ENCODE data around the gene GNAS-AS1.

Gene GNAS-AS1

DNA sequence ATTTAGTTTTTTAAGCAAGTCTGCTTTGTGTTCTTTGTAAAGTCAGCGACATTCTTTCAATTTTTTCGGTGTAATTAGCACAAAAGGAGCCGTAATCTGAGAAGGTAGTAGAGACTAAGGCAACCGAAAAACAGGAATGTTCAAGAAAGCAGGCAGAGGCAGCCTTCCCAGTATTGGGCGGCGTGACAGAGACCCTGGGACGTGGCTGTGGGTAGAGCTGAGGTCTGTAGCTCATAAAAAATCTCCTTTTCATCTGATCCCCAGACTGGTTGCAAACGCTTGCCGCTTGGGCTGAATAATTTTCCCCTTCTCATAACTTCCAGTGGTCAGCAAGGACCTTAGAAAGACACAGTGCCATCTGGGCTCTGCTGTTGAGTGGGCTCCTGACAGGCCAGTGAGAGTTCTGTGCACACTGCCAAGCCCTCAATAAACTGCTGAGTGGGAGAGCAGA, 32.6 kb upstream of the GNAS-AS1 start:
- Histone ChIP-seq H3K36me3 (ENCODE audit: control insufficient read depth in 1 of 2, insufficient read depth in 2 of 2, low read length in 2 of 2) (no peaks in the 10 kb centered on the region), H3K27ac (ENCODE audit: low read length) (no peak overlapping the region), H3K4me1 (ENCODE audit: control insufficient read depth in 1 of 2, insufficient read depth in 2 of 2, low read length in 2 of 2) (peaks cover 0 to 8% of the 10 kb centered on the region in 2 donors), H3K9me3 (ENCODE audit: control insufficient read depth in 1 of 2, low read length in 2 of 2) (peaks cover 0 to 3% of the 10 kb centered on the region in 2 donors), H3K27me3 (ENCODE audit: low read depth, low read length) (no peaks in the 10 kb centered on the region), H3K4me3 (ENCODE audit: low read depth in 1 of 2, low read length in 2 of 2) (no peak overlapping the region)

DNA sequence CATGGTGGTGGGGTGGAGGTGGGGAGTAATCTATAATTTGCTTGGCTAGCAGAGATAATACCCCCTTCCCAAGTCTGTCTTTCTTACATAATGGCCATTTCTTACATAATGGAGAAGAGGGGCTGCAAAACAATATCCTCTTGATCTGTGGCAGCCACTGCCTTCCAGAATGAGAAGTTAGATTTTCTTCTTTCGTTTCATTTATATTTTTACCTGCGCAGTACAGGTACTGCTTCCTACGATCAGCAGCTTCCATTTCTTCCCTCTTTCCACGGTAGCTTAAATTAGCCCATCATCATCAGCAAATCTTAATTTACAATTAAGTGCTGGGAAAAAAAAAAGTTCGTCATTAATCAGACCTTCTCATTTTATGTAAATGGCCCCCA, 32.0 kb upstream of the GNAS-AS1 start:
- Histone ChIP-seq H3K4me1 (ENCODE audit: control insufficient read depth in 1 of 2, insufficient read depth in 2 of 2, low read length in 2 of 2) (peaks cover 0 to 3% of the 10 kb centered on the region in 2 donors), H3K4me3 (ENCODE audit: low read depth in 1 of 2, low read length in 2 of 2) (no peak overlapping the region), H3K9me3 (ENCODE audit: control insufficient read depth in 1 of 2, low read length in 2 of 2) (peaks cover 0 to 3% of the 10 kb centered on the region in 2 donors), H3K27ac (ENCODE audit: low read length) (no peak overlapping the region), H3K36me3 (ENCODE audit: control insufficient read depth in 1 of 2, insufficient read depth in 2 of 2, low read length in 2 of 2) (no peaks in the 10 kb centered on the region), H3K27me3 (ENCODE audit: low read depth, low read length) (no peaks in the 10 kb centered on the region)

DNA sequence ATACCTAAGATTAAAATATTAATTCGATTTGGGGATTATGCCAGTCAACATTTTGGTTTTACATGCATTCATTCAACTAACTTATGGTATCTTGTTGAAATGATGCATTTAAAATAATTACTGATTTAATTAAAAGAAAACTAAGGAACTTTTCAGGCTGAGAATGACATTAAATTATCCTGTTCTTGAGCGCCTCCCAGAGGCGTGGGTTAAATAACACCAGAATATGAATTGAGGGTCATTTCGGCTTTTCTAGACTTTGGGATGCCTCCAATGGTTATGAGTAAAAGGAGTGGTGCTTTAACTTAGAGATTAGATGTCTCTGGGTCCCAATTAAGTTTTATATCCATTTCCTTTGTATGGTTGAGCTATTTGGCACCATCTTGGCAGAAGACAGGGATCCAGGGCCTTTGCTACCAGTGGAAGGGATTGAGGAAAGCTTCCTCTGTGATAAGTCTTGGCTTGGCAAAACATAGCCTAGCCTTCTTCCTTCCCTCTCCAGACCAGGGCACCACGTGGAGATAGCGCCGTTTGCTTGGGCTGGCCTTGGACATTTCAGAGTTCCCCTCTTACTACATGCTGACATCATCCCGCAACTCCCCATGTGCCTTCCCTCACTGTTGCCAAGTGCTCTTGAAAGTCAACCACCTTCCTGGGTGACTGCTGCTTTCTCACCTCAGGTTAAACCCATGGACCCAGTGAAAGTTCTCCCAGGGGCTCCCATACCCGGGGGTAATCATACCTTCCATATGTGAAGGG, 30.5 kb upstream of the GNAS-AS1 start:
- no peaks in the 10 kb centered on the region for H3K36me3 ChIP-seq (ENCODE audit: control insufficient read depth in 1 of 2, insufficient read depth in 2 of 2, low read length in 2 of 2)
- H3K27me3 ChIP-seq (ENCODE audit: low read depth, low read length), result no peaks in the 10 kb centered on the region

DNA sequence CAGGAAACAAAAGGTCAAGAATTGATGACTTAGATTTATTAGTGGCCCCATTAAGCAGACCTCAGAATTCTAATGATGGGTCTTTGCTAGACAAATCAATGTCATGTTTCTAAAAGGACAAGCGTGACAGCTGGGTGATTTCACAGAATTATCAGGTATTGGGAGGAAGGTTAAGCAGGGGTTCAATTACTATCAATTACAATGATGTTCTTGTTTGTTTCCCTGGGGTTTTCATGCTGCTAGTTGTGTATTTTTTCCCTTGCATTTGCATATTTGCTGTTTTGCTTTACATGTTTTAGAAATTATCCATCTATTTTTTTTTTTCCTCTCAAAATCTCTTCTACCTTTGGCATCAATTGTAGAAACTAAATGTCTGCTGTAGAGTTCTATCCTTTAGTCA, 29.7 kb upstream of the GNAS-AS1 start:
- H3K27ac ChIP-seq (ENCODE audit: low read length), result no peak overlapping the region
- H3K36me3 ChIP-seq (ENCODE audit: control insufficient read depth in 1 of 2, insufficient read depth in 2 of 2, low read length in 2 of 2), result no peaks in the 10 kb centered on the region
- no peak overlapping the region for H3K4me3 ChIP-seq (ENCODE audit: low read depth in 1 of 2, low read length in 2 of 2)
- H3K27me3 ChIP-seq (ENCODE audit: low read depth, low read length), result no peaks in the 10 kb centered on the region
- H3K4me1 ChIP-seq (ENCODE audit: control insufficient read depth in 1 of 2, insufficient read depth in 2 of 2, low read length in 2 of 2), result no peaks in the 10 kb centered on the region
- H3K9me3 ChIP-seq (ENCODE audit: control insufficient read depth in 1 of 2, low read length in 2 of 2), result peaks cover 0 to 3% of the 10 kb centered on the region in 2 donors

More for the DNA sequence above, 30.5 kb upstream of the GNAS-AS1 start:
- peaks cover 0 to 3% of the 10 kb centered on the region in 2 donors for H3K9me3 ChIP-seq (ENCODE audit: control insufficient read depth in 1 of 2, low read length in 2 of 2)
- H3K4me3 ChIP-seq (ENCODE audit: low read depth in 1 of 2, low read length in 2 of 2), result no peak overlapping the region
- no peaks in the 10 kb centered on the region for H3K4me1 ChIP-seq (ENCODE audit: control insufficient read depth in 1 of 2, insufficient read depth in 2 of 2, low read length in 2 of 2)
- H3K27ac ChIP-seq (ENCODE audit: low read length), result no peak overlapping the region

DNA sequence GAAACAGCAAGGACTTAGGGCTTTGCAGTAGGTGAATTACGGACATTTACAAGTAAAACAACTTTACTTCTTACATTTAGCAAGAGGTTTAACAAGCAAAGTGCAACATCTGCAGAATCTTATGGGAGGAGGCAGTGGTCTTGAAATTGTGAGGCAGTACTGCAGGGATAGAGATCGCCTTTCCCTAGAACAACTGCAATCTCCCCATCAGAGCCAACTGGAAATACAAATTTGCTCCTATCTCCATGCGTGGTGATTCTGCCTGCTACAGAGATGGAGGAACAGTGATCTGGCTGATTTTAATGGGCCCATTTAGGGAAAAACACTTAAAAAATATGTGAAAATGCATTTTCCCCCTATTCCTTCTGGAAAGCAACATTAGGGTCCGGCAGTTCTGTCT, 27.7 kb upstream of the GNAS-AS1 start:
- H3K4me3 ChIP-seq (ENCODE audit: low read depth in 1 of 2, low read length in 2 of 2), result no peak overlapping the region
- no peaks in the 10 kb centered on the region for H3K36me3 ChIP-seq (ENCODE audit: control insufficient read depth in 1 of 2, insufficient read depth in 2 of 2, low read length in 2 of 2)
- no peak overlapping the region for H3K27ac ChIP-seq (ENCODE audit: low read length)
- no peaks in the 10 kb centered on the region for H3K9me3 ChIP-seq (ENCODE audit: control insufficient read depth in 1 of 2, low read length in 2 of 2)
- H3K4me1 ChIP-seq (ENCODE audit: control insufficient read depth in 1 of 2, insufficient read depth in 2 of 2, low read length in 2 of 2), result no peaks in the 10 kb centered on the region
- no peaks in the 10 kb centered on the region for H3K27me3 ChIP-seq (ENCODE audit: low read depth, low read length)

DNA sequence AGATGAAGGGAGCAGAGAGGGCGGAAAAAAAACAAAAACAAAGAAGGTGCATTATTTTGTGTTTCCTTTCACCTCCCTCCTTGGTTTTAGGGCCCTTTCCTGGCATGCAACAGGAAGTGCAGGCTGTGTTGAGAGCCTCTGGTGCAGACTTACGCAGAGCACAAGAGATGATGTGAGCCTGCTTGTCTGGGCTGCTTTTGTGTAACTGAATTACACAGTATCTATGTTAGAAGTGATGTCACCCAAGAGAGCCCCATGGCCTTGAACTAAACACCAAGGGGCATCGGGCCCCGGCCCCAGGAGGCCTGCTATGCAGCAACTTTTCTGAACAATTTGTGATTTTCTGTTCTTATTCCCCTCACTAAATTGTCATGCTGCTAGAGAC, 27.3 kb upstream of the GNAS-AS1 start:
- Histone ChIP-seq H3K9me3 (ENCODE audit: control insufficient read depth in 1 of 2, low read length in 2 of 2) (no peaks in the 10 kb centered on the region), H3K4me1 (ENCODE audit: control insufficient read depth in 1 of 2, insufficient read depth in 2 of 2, low read length in 2 of 2) (no peaks in the 10 kb centered on the region), H3K4me3 (ENCODE audit: low read depth in 1 of 2, low read length in 2 of 2) (no peak overlapping the region), H3K27ac (ENCODE audit: low read length) (no peak overlapping the region), H3K36me3 (ENCODE audit: control insufficient read depth in 1 of 2, insufficient read depth in 2 of 2, low read length in 2 of 2) (no peaks in the 10 kb centered on the region), H3K27me3 (ENCODE audit: low read depth, low read length) (no peaks in the 10 kb centered on the region)

DNA sequence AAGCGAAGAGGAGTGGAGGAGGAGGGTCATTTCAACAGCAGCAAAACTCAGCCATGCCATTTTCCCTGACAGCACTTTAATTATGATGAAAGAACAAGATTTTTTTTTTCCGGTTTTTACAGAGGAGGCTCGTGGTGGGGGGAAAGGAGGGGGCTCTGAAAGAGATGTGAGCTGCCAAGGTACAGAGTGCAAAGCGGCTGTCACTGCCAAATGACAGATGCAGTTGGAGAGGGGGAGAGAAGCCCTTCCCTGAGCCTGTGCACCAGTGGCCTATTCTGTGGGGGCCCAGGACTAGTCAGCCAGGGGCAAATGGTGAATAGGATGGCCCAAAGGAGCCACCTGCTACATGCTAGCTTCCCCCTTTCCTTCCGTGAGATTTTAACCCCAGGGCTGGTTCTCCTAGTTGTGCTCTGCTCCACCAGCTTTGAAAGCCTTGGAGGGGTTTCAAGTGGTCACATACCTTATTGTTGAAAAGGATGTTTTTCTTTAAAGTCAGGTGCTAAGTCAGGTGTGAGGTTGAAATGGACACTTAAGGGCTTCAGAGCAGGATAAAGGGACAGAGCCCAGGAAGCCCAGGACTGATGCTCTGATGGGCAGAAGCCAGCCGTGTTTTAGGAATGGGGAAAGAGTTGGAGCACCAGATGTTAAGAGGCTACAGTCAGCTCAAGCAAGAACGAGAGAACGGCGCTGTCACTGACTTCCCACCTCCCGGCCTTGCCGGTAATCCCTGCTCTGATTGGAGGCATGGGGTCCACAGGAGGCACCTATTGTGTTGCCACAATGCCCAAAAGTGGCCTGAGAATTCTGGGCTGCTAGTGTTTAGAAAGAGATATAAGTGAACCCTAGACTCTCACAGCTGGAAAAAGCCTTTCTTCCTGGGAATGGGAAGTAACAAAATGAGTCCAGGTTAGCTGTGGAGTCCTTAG, 26.6 kb upstream of the GNAS-AS1 start:
- Histone ChIP-seq H3K4me3 (ENCODE audit: low read depth in 1 of 2, low read length in 2 of 2) (no peak overlapping the region), H3K27ac (ENCODE audit: low read length) (no peak overlapping the region), H3K36me3 (ENCODE audit: control insufficient read depth in 1 of 2, insufficient read depth in 2 of 2, low read length in 2 of 2) (no peaks in the 10 kb centered on the region), H3K27me3 (ENCODE audit: low read depth, low read length) (no peaks in the 10 kb centered on the region), H3K9me3 (ENCODE audit: control insufficient read depth in 1 of 2, low read length in 2 of 2) (no peaks in the 10 kb centered on the region), H3K4me1 (ENCODE audit: control insufficient read depth in 1 of 2, insufficient read depth in 2 of 2, low read length in 2 of 2) (no peaks in the 10 kb centered on the region)

DNA sequence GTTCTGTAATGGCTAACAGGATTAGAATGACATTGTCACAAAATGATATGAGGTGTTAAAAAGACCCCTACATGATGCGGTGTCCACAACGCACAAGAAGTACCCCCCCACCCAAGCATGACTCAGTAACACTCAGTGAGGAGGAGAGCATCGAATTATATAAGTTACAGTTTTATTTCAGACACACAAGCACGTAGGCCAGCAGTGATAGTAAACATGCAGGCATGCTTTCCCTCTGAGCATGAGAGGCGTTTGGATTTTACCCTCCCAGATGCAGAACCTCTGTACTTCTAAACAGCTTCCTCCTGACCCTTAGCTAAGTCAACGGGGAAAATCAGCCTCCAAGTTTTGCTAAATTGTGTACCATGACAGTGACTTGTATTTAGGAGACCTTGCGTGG, 25.7 kb upstream of the GNAS-AS1 start:
- Histone ChIP-seq H3K4me1 (ENCODE audit: control insufficient read depth in 1 of 2, insufficient read depth in 2 of 2, low read length in 2 of 2) (no peaks in the 10 kb centered on the region), H3K9me3 (ENCODE audit: control insufficient read depth in 1 of 2, low read length in 2 of 2) (no peaks in the 10 kb centered on the region), H3K4me3 (ENCODE audit: low read depth in 1 of 2, low read length in 2 of 2) (no peak overlapping the region), H3K27ac (ENCODE audit: low read length) (no peak overlapping the region), H3K27me3 (ENCODE audit: low read depth, low read length) (no peaks in the 10 kb centered on the region), H3K36me3 (ENCODE audit: control insufficient read depth in 1 of 2, insufficient read depth in 2 of 2, low read length in 2 of 2) (no peaks in the 10 kb centered on the region)

DNA sequence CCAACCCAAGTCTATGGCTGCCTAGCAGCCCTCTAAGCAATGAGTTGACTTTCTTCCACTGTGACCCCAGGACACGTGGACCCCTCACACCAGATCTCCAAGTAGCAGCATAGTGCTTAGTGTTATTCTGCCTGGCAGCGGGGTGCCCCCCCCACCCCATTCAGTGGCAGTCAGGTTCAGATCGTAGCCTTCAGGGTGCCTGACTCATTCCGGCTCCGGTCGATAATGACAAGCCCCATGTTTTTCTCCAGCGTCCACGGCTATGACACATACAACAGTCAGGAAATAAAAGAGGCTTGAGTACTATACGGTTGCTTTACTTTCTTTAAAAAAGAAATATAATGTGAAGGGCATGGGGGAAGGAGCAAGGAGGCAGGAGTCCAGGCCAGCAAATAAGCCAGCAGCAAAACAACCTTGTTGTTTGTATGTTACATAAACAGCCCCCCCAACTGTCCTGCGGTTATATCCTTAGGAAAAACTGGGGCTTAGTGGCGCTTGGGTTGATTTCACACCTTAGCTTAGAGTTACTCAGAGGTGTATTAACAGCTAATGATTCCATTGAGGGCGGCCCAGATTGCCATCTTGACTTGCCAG, 24.9 kb upstream of the GNAS-AS1 start:
- H3K9me3 ChIP-seq (ENCODE audit: control insufficient read depth in 1 of 2, low read length in 2 of 2), result no peaks in the 10 kb centered on the region
- H3K4me3 ChIP-seq (ENCODE audit: low read depth in 1 of 2, low read length in 2 of 2), result no peak overlapping the region
- H3K27me3 ChIP-seq (ENCODE audit: low read depth, low read length), result no peaks in the 10 kb centered on the region
- H3K27ac ChIP-seq (ENCODE audit: low read length), result no peak overlapping the region
- no peaks in the 10 kb centered on the region for H3K36me3 ChIP-seq (ENCODE audit: control insufficient read depth in 1 of 2, insufficient read depth in 2 of 2, low read length in 2 of 2)
- no peaks in the 10 kb centered on the region for H3K4me1 ChIP-seq (ENCODE audit: control insufficient read depth in 1 of 2, insufficient read depth in 2 of 2, low read length in 2 of 2)

DNA sequence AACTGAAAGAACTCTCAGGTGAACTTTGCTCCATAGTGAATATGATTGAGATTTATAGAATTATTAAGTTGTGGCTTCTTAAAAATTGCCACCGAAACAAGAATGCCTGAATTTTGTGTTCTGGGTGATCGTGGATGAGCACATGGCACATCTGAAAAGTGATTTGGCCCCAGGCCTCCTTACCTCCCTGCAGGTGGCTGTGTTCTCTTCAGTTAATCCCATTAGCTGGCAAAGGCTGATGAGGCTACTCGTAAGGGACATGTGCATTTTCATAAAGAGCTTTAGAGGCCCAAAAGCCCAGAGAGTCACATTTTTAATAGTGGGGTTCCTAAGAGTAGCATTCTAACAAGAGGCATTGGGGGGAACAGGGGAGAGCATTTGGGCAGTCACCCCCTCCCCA, 24.4 kb upstream of the GNAS-AS1 start:
- Histone ChIP-seq H3K4me1 (ENCODE audit: control insufficient read depth in 1 of 2, insufficient read depth in 2 of 2, low read length in 2 of 2) (no peaks in the 10 kb centered on the region), H3K27me3 (ENCODE audit: low read depth, low read length) (no peaks in the 10 kb centered on the region), H3K27ac (ENCODE audit: low read length) (no peak overlapping the region), H3K36me3 (ENCODE audit: control insufficient read depth in 1 of 2, insufficient read depth in 2 of 2, low read length in 2 of 2) (no peaks in the 10 kb centered on the region), H3K4me3 (ENCODE audit: low read depth in 1 of 2, low read length in 2 of 2) (no peak overlapping the region), H3K9me3 (ENCODE audit: control insufficient read depth in 1 of 2, low read length in 2 of 2) (no peaks in the 10 kb centered on the region)

DNA sequence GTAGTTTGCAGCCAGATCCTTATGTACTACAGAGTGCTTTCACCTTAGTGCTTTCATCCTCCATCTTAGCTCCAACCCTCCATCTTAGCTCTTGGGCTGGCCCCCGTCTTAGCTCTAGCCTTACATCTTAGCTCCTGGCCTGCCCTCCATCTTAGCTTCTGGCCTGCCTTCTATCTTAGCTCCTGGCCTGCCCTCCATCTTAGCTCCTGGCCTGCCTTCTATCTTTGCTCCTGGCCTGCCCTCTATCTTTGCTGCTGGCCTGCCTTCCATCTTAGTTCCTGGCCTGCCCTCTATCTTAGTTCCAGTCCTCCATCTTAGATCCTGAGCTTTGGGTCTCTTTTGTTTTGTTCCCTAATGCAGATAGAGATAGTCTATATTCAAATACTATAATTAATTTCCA, 23.8 kb upstream of the GNAS-AS1 start:
- Histone ChIP-seq H3K27me3 (ENCODE audit: low read depth, low read length) (no peaks in the 10 kb centered on the region), H3K27ac (ENCODE audit: low read length) (no peak overlapping the region), H3K4me1 (ENCODE audit: control insufficient read depth in 1 of 2, insufficient read depth in 2 of 2, low read length in 2 of 2) (no peaks in the 10 kb centered on the region), H3K9me3 (ENCODE audit: control insufficient read depth in 1 of 2, low read length in 2 of 2) (no peaks in the 10 kb centered on the region), H3K4me3 (ENCODE audit: low read depth in 1 of 2, low read length in 2 of 2) (no peak overlapping the region), H3K36me3 (ENCODE audit: control insufficient read depth in 1 of 2, insufficient read depth in 2 of 2, low read length in 2 of 2) (no peaks in the 10 kb centered on the region)

All from muscle layer of duodenum (tissue), 2 donors.